Fibroblast of lung (primary cell): Measurements from ENCODE around the gene ATXN7L1. TPM values are rescaled to one million over a fixed set of nuclear protein-coding genes. Genes with fewer than 3 reads are reported as not detected.
A peak's percentile ranks its signal among the peaks of the same experiment; 100 is the strongest.

Experiments
- DNase-seq, 2 donors: peaks; one replicate each; pipeline versions ENCODE4 v3.0.0 to v3.0.0-alpha.2; 2010; ENCODE audit warnings: low read depth in 2 of 2
- H2AFZ ChIP-seq: 2 replicates; pipeline ENCODE4 v1.5.1; 2012; ENCODE audit warnings: low read length, control low read depth, inconsistent platforms
- H3K27ac ChIP-seq: 2 replicates; pipeline ENCODE4 v1.5.1; 2011; ENCODE audit warnings: low read length, control low read depth; ENCODE audit not compliant: insufficient read depth
- H3K27me3 ChIP-seq: 2 replicates; pipeline ENCODE4 v1.5.1; 2011; ENCODE audit warnings: mild to moderate bottlenecking, low read length; ENCODE audit not compliant: control insufficient read depth, insufficient read depth
- H3K36me3 ChIP-seq: 2 replicates; pipeline ENCODE4 v1.5.1; 2011; ENCODE audit warnings: low read length; ENCODE audit not compliant: control insufficient read depth, insufficient read depth
- H3K4me1 ChIP-seq: 2 replicates; pipeline ENCODE4 v1.5.1; 2011; ENCODE audit warnings: low read length; ENCODE audit not compliant: control insufficient read depth, insufficient read depth; ENCODE audit errors: extremely low read depth
- H3K4me2 ChIP-seq: 2 replicates; pipeline ENCODE4 v1.5.1; 2011; ENCODE audit warnings: low read length, control low read depth; ENCODE audit not compliant: insufficient read depth; ENCODE audit errors: extremely low read depth
- H3K4me3 ChIP-seq, 4 experiments: fragments of 200-600 bp in 1 of 4; sonication (generic) in 1 of 4; replicated peaks in 1 of 4; 2 replicates each; pipeline ENCODE4 v1.5.1; 2011 to 2016; ENCODE audit warnings: low read length in 4 of 4, low read depth in 3 of 4, mild to moderate bottlenecking in 3 of 4, control low read depth in 2 of 4, inconsistent platforms in 1 of 4, mixed read lengths in 1 of 4; ENCODE audit not compliant: insufficient read depth in 1 of 4; ENCODE audit errors: control extremely low read depth in 1 of 4
- H3K79me2 ChIP-seq: 2 replicates; pipeline ENCODE4 v1.5.1; 2012; ENCODE audit warnings: mild to moderate bottlenecking, low read length, inconsistent platforms; ENCODE audit not compliant: control insufficient read depth, insufficient read depth
- H3K9ac ChIP-seq: 2 replicates; pipeline ENCODE4 v1.5.1; 2011; ENCODE audit warnings: mild to moderate bottlenecking, low read length, control low read depth; ENCODE audit not compliant: insufficient read depth
- H3K9me3 ChIP-seq: 2 replicates; pipeline ENCODE4 v1.5.1; 2012; ENCODE audit warnings: low read depth, low read length; ENCODE audit not compliant: control insufficient read depth, insufficient read depth
- H4K20me1 ChIP-seq: 2 replicates; pipeline ENCODE4 v1.5.1; 2011; ENCODE audit warnings: low read length; ENCODE audit not compliant: control insufficient read depth, insufficient read depth; ENCODE audit errors: extremely low read depth
- CTCF ChIP-seq, 2 donors: IDR thresholded peaks in 1 of 2; conservative IDR thresholded peaks in 1 of 2; 1 replicate in 1 of 2; 2 replicates in 1 of 2; pipeline ENCODE4 v1.5.1; 2011 to 2012; ENCODE audit warnings: low read length in 2 of 2, control low read depth in 1 of 2, inconsistent platforms in 1 of 2, low read depth in 1 of 2, mild to moderate bottlenecking in 1 of 2
- EZH2 ChIP-seq: IDR thresholded peaks from 2 replicates; pipeline ENCODE4 v1.5.1; 2012; ENCODE audit warnings: low read length, control low read depth, mild to moderate bottlenecking; ENCODE audit errors: missing control alignments
- polyA plus RNA-seq, 2 donors: library from polyadenylated mRNA; depleted of rRNA in 1 of 2; stranded (reverse) in 1 of 2; unstranded in 1 of 2; fragments of >200 nt; gene quantifications; 2 replicates each; pipeline ENCODE4 v1.2.1, GENCODE V29; 2011 to 2012; ENCODE audit warnings: missing spikeins in 1 of 2
- total RNA-seq: library from RNA; depleted of rRNA; stranded (reverse); fragments of >200 nt; gene quantifications from 2 replicates; pipeline ENCODE4 v1.2.1, GENCODE V29; 2014

Gene ATXN7L1
- total and polyA plus RNA-seq, 2 donors (not counting 1 experiment from before 2014, with no cell fraction given) = 5.1 to 9.4 TPM

GRCh38 chr7:105690325-105690945 lies 186.0 kb downstream of the ATXN7L1 start:
- TF ChIP-seq EZH2 = no peak
- TF ChIP-seq CTCF (conservative IDR thresholded peaks at IDR 0.05 in 1 of 2, IDR thresholded peaks at IDR 0.05 in 1 of 2; ENCODE audit: low read depth in 1 of 2, low read length in 2 of 2) = no peak
- no peaks in the 10 kb centered on the region for H3K79me2 ChIP-seq
- H3K9me3 ChIP-seq = no peaks in the 10 kb centered on the region
- peaks cover 4% of the 10 kb centered on the region for H3K4me1 ChIP-seq
- H3K9ac ChIP-seq = no peak overlapping the region
- no peak overlapping the region for H3K4me2 ChIP-seq
- H3K27ac ChIP-seq = peak overlapping the region; percentile 41
- no peak overlapping the region for H2AFZ ChIP-seq
- H3K4me3 ChIP-seq = peak overlapping the region in 2 of 4 experiments; percentile 59 to 81
- no peaks in the 10 kb centered on the region for H4K20me1 ChIP-seq
- H3K27me3 ChIP-seq = no peaks in the 10 kb centered on the region
- no peaks in the 10 kb centered on the region for H3K36me3 ChIP-seq
- peak in 1 of 2 donors; percentile 57 for DNase-seq

GRCh38 chr7:105689067-105689819 lies 187.2 kb downstream of the ATXN7L1 start:
- no peaks in the 10 kb centered on the region for H3K79me2 ChIP-seq
- H3K27me3 ChIP-seq = no peaks in the 10 kb centered on the region
- H2AFZ ChIP-seq = no peak overlapping the region
- no peaks in the 10 kb centered on the region for H3K9me3 ChIP-seq
- H3K4me1 ChIP-seq = peaks cover 4% of the 10 kb centered on the region
- no peaks in the 10 kb centered on the region for H4K20me1 ChIP-seq
- H3K4me3 ChIP-seq = no peak overlapping the region
- no peak overlapping the region for H3K4me2 ChIP-seq
- H3K27ac ChIP-seq = no peak overlapping the region
- DNase-seq = no peak
- no peak overlapping the region for H3K9ac ChIP-seq
- H3K36me3 ChIP-seq = no peaks in the 10 kb centered on the region
- no peak for TF ChIP-seq EZH2
- no peak for TF ChIP-seq CTCF (conservative IDR thresholded peaks at IDR 0.05 in 1 of 2, IDR thresholded peaks at IDR 0.05 in 1 of 2; ENCODE audit: low read depth in 1 of 2, low read length in 2 of 2)

- Histone ChIP-seq H3K79me2 (no peaks in the 10 kb centered on the region), H3K9me3 (no peaks in the 10 kb centered on the region), H2AFZ (no peak overlapping the region), H3K27me3 (no peaks in the 10 kb centered on the region), H3K9ac (no peak overlapping the region), H3K4me1 (peaks cover 4% of the 10 kb centered on the region), H3K27ac (no peak overlapping the region), H3K4me2 (no peak overlapping the region), H4K20me1 (no peaks in the 10 kb centered on the region), H3K4me3 (no peak overlapping the region), H3K36me3 (no peaks in the 10 kb centered on the region)
- no peak for TF ChIP-seq EZH2
- TF ChIP-seq CTCF (conservative IDR thresholded peaks at IDR 0.05 in 1 of 2, IDR thresholded peaks at IDR 0.05 in 1 of 2; ENCODE audit: low read depth in 1 of 2, low read length in 2 of 2) = no peak
- no peak for DNase-seq
Measured at GRCh38 chr7:105688617-105689016, 187.8 kb downstream of the ATXN7L1 start.
